Occipital lobe (tissue), 2 donors: Measurements from ENCODE around the gene BTBD16. TPM values are rescaled to one million over a fixed set of nuclear protein-coding genes. Genes with fewer than 3 reads are reported as not detected.

Experiments
- DNase-seq: peaks from one replicate; lab custom pipeline; 2025; lab: John Stamatoyannopoulos, UW
- total RNA-seq: library from RNA; depleted of rRNA; stranded (reverse); fragments of >200 nt; gene quantifications from one replicate; pipeline ENCODE4 v1.2.3, GENCODE V29; 2014

The BTBD16 gene
- total RNA-seq, 1 donor from 2014 or later, result not detected

GRCh38 chr10:122342293-122343134 is 71.4 kb downstream of the BTBD16 start:
- peak; percentile 31 for DNase-seq

DNA sequence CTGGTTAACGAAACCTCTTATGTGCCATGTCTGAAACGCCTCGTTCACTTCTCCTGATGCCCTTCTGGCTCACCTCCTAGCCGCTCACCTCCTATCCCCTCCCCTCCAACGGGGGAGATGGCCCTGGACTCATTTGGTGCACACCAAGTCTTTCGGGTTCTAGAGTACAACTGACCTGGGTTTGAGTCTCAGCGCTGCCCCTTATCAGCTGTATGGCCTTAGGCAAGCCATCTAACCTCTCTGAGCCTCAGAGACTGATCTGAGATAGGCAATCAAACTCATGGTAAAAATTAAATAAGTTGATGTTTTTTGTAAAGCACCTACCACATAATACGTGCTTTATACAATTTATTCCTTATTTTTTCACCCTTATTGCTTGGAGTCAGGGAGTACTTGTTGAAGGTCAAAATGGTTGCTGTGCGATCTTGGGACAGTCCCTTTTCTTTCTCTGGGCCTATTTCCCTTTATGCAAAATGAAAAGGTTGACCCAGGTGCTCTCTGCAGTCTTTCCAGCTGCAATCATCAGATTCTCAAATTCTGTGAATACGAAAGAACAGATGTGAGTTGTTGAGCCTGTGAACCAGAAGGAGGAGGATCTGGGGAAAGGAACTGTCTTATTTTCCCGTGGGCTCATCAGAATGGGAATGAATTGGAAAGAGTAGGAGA is 72.2 kb downstream of the BTBD16 start:
- DNase-seq, result no peak

DNA sequence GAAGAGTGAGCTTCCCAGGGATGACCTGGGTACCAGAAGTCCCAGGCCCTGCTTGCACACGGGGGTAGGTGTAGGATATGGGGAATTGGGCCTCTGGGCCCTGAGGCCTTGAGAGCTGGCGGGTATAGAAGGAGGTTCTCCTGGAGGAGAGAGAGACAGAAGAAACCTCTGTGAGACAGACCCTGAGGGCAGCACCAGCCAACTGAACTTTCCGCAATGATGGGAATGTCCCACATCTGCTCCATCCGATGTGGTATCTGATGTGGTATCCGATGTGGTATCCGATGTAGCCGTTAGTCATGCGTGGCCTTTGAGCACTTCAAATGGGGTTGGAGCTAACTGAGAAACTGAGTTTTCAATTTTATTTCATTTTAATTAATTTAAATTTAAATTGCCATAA is 72.8 kb downstream of the BTBD16 start:
- no peak for DNase-seq

DNA sequence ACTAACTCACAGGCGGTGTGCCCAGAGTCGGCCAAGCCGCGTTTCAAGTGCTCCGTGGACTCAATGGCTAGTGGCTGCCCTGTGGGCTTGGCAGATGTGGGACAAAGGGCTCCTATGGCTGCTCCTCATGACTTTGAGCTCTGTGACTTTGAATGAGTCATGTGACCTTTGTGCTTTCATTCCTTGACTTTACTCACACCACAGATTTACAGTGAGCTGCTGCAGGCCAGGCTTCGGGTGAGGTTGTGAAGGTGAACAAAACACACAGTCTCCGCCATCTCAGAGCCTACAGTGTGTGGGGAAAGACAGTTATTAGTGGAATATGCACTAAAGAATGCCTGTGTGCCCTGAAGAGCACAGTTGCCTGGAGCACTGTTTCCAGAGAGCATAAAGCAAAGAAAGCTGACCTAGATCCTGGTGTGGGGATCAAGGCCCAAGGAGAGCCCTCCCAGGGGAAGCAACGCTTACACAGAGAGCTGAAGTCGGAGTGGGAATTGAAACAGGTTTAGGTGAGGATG is 73.7 kb downstream of the BTBD16 start:
- DNase-seq, result no peak

DNA sequence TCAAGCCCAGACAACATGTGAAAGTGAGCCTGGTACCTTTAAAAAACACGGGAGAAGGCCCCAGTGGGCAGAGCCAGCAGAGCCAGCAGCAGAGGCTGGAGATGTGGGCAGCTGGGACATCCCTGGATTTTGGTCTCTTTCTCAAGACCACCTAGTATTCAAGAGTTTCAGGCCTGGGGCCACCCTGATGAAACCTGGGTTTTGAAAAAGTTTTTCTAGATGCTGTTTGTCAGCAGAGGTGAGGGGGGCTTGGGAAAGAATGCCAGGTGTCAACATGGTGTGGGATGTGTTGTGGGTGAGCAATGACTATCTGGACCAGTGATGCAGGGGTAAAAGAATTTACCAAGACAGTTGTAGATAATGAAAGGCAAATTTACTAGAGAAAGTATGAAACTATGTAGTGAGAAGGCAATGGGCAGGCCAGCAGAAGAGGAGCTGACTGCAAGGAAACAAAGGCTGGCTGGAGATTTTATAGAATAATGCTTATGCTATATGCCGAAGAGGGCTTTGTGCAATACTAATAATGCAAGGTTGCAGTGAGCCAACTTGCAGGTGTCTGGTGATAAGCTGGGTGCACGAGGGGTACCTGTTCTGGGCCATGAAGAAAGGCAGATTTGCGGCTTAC is 75.3 kb downstream of the BTBD16 start:
- no peak for DNase-seq

- no peak for DNase-seq
Observed at GRCh38 chr10:122347170-122347841, 76.2 kb downstream of the BTBD16 start.

DNA sequence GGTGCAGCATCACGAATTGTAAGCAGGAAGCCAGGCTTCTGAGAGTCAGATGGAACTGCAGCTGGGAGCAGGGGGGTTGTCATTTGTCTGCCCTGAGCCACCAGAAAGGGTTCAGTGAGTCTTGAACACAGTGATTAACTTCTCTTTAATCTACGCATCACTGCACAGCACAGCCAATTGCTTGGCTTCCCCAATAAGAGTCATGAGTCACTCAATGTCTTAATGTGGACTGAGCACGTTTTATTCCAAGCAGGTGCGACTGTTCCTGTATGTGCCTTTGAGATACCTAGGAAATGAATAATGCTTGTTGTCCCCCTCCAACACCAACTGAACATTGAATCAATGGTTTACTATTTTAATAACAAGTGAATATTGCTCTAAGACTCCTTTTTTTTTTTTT is 77.4 kb downstream of the BTBD16 start:
- no peak for DNase-seq

DNA sequence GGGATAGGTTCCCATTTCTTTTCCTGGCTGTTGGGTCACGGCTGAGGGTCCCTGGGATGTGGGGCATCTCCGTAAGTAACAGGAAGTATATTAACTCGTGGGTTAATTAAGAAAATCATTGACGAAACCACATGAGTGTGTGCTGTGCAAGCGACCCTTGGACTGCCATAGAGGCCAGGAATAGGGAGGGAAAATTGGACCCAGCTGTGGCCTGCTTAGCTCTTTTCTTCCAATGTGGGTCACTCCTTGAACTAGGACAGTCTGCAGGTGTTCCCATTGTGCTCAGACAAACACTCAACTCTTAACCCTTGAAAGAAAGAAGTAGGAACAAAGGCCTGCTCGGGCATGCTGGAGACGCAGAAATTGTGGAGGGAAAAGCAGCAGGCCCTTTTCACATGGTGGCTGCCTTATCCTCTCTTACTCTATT is 77.9 kb downstream of the BTBD16 start:
- DNase-seq, result no peak

- no peak for DNase-seq
Observed at GRCh38 chr10:122349758-122350369, 78.8 kb downstream of the BTBD16 start.

DNA sequence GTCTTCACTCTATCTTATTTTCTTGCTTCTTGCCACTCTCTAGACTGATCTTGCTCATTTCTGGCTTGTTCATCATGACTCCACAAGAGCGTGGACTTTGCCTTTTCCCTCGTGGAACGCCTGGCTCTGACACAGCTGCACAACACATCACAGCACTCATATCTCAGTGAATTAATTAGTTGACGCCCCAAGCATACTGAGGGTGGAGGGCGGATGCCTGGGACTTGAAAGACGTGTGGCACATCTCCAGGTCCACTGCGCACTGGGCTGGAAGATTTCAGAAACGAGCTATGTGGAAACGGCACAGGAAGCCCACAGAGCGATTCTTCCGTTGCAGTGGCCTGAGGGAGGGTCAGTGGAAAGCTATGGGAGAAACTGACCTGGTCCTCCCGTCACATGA is 79.8 kb downstream of the BTBD16 start:
- no peak for DNase-seq

GRCh38 chr10:122352817-122353525 is 81.9 kb downstream of the BTBD16 start:
- DNase-seq, result no peak

GRCh38 chr10:122354383-122354782 is 83.3 kb downstream of the BTBD16 start:
- DNase-seq, result no peak

GRCh38 chr10:122357685-122358084 is 86.6 kb downstream of the BTBD16 start:
- DNase-seq, result no peak

GRCh38 chr10:122359621-122360020 is 88.5 kb downstream of the BTBD16 start:
- no peak for DNase-seq

DNA sequence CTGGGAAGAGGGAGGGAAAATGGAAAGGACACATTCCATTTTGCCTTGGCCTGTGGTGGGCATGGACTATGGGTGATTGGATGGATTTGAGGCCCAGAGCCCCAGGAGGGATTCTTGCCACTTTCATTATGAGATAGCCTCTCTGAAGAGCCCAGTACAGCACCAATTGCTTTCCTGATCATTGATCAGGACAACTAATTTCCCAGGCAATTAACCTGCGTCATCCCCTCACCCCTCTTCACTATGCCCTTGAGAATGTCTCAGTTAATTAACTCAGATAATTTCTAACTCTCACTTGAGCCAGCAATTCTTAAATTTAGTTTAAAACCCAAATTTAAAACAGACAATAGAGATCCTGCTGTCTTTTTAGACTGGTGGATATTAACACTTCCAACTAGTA is 90.0 kb downstream of the BTBD16 start:
- no peak for DNase-seq

GRCh38 chr10:122362031-122362592 is 91.0 kb downstream of the BTBD16 start:
- DNase-seq, result no peak

DNA sequence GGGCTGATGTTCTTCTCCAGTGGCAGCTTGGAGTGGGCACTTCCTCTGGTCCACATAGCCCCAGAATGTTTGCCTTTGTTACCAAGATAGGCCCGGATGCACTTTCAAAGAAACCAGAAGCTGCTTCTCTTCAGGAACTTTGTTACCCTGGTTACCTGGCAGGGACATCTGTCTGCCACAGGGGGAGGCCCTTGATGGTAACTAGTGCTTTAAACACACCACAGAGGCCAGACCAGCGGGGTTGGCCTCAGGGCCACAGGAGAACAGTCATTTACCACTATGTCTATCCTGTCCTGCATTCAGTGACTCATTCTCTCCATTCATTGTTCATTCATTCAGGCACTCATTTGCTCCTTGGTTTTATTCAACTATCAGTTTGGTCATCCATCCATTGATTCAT is 91.5 kb downstream of the BTBD16 start:
- no peak for DNase-seq

- no peak for DNase-seq
Observed at GRCh38 chr10:122363311-122363710, 92.2 kb downstream of the BTBD16 start.

DNA sequence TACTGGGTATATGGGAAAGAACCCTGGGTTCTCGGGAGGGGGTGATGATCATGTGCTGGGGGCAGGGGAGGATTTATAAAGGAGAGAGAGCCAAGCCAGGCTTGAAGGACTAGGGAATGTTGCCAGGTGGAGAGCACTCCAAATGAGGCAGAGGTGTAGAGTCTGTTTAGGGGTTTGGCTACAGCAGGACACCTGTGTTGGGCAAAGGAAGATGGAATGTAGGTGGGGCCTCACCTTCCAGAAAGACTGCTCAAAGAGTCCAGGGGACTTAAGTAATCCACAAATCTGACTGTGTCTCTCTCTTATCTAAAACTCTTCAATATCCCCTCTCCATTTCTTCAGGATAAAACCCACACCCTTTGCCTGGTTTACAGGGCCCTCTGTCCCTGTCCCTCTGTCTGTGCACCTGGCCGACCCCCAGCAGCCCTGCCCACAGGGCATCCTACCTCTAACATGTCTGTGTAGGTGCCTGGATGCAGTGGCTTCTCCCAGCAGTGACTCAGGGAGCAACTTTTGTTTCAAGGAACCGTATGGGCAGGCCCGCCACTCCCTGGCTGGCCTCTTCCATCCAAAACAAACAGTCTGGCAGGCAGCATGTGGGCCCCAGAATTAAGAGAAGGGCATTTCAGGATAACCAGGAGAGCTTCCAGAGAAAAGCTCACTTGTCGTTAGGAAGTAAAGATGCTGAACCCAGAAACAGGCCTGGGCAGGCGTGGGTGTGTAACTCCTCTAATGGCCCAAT is 92.8 kb downstream of the BTBD16 start:
- no peak for DNase-seq
